GM18858 (cell line): ENCODE results near the gene SLC2A8.

Experiments used
- ATAC-seq: cut with Tn5 transposase; IDR thresholded peaks from one replicate; pipeline ENCODE4 v1.9.1; 2021; ENCODE audit not compliant: unreplicated experiment

The SLC2A8 gene

GRCh38 chr9:127423934-127424675 lies 27.1 kb downstream of the SLC2A8 start, which contains the start of gene ZNF79:
ZNF79 (plus strand) TSS chr9:127424382; CDS start chr9:127424788, 406 bp downstream.
- ATAC-seq: peak; percentile 70

GRCh38 chr9:127424676-127424999 lies 27.7 kb downstream of the SLC2A8 start:
- peak; percentile 14 for ATAC-seq

- no peak for ATAC-seq
These were observed 29.8 kb downstream of the SLC2A8 start for GRCh38 chr9:127426756-127427155.

GRCh38 chr9:127428348-127428747 lies 31.4 kb downstream of the SLC2A8 start:
- ATAC-seq: no peak

- no peak for ATAC-seq
These were observed 33.4 kb downstream of the SLC2A8 start for GRCh38 chr9:127430415-127430814.

- ATAC-seq: no peak
These were observed 40.7 kb downstream of the SLC2A8 start for GRCh38 chr9:127437497-127438264.

GRCh38 chr9:127438394-127438793 lies 41.4 kb downstream of the SLC2A8 start:
- no peak for ATAC-seq

- no peak for ATAC-seq
These were observed 47.4 kb downstream of the SLC2A8 start for GRCh38 chr9:127444283-127444920.

GRCh38 chr9:127444921-127445850 lies 48.2 kb downstream of the SLC2A8 start:
- ATAC-seq: no peak

- no peak for ATAC-seq
These were observed 49.1 kb downstream of the SLC2A8 start for GRCh38 chr9:127445851-127446712.

GRCh38 chr9:127446713-127447415 lies 49.9 kb downstream of the SLC2A8 start:
- no peak for ATAC-seq

GRCh38 chr9:127447416-127448111 lies 50.6 kb downstream of the SLC2A8 start:
- ATAC-seq: no peak

GRCh38 chr9:127448112-127448805 lies 51.3 kb downstream of the SLC2A8 start:
- ATAC-seq: no peak

GRCh38 chr9:127449332-127449966 lies 52.5 kb downstream of the SLC2A8 start:
- ATAC-seq: no peak

- ATAC-seq: no peak
These were observed 53.3 kb downstream of the SLC2A8 start for GRCh38 chr9:127450243-127450760.

GRCh38 chr9:127450830-127451607 lies 54.0 kb downstream of the SLC2A8 start, which contains the start of the genes LRSAM1 and RPL12:
LRSAM1 (plus strand) TSS chr9:127451510; CDS start chr9:127454528, 3,018 bp downstream.
RPL12 (minus strand) TSS chr9:127451406; CDS start chr9:127451317, 89 bp downstream.
- ATAC-seq: peak; percentile 51

GRCh38 chr9:127451608-127451857 lies 54.6 kb downstream of the SLC2A8 start:
- ATAC-seq: no peak
